Midbrain (tissue), 1 donor: Measurements from ENCODE around the gene COA1.

ENCODE experiments used
- DNase-seq: peaks from one replicate; lab custom pipeline; 2025; lab: John Stamatoyannopoulos, UW

COA1 gene

GRCh38 chr7:43589728-43590127 lies 139.6 kb downstream of the COA1 start:
- DNase-seq: no peak
